Heart left ventricle (tissue), 16 donors: ENCODE results near the gene RXFP1. TPM values are rescaled to one million over a fixed set of nuclear protein-coding genes. Genes with fewer than 3 reads are reported as not detected.

ENCODE experiments used
- ATAC-seq, 4 donors: fragments of 200-7000 bp; cut with Tn5 transposase; one replicate each; pipeline ENCODE4 v1.9.1; 2020 to 2022; ENCODE audit warnings: moderate library complexity in 4 of 4, mild to moderate bottlenecking in 3 of 4, moderate number of reproducible peaks in 1 of 4
- DNase-seq, 5 donors: peaks; one replicate each; pipeline ENCODE4 v3.0.0-alpha.2; 2020
- H3K27ac ChIP-seq, 12 donors: fragments of 200-600 bp; sonication (generic) in 4 of 12; one replicate each; pipeline versions ENCODE4 v1.5.0 to v1.8.0; 2016 to 2022; ENCODE audit warnings: mild to moderate bottlenecking in 2 of 12
- H3K27me3 ChIP-seq, 9 donors: fragments of 200-600 bp; sonication (generic) in 2 of 9; one replicate each; pipeline versions ENCODE4 v1.5.1 to v1.8.0; 2016 to 2022; ENCODE audit warnings: mild to moderate bottlenecking in 3 of 9
- H3K36me3 ChIP-seq, 9 donors: fragments of 200-600 bp; sonication (generic) in 2 of 9; one replicate each; pipeline versions ENCODE4 v1.5.0 to v1.8.0; 2018 to 2022; ENCODE audit warnings: mild to moderate bottlenecking in 2 of 9
- H3K4me1 ChIP-seq, 12 donors: fragments of 200-600 bp; sonication (generic) in 4 of 12; one replicate each; pipeline versions ENCODE4 v1.5.0 to v1.8.0; 2016 to 2022; ENCODE audit warnings: mild to moderate bottlenecking in 3 of 12
- H3K4me3 ChIP-seq, 12 donors: fragments of 200-600 bp; sonication (generic) in 4 of 12; one replicate each; pipeline versions ENCODE4 v1.5.0 to v1.8.0; 2017 to 2022; ENCODE audit warnings: mild to moderate bottlenecking in 9 of 12, moderate library complexity in 4 of 12
- H3K9me3 ChIP-seq, 12 donors: fragments of 200-600 bp; sonication (generic) in 4 of 12; one replicate each; pipeline versions ENCODE4 v1.5.0 to v1.8.0; 2016 to 2022; ENCODE audit warnings: mild to moderate bottlenecking in 1 of 12
- CTCF ChIP-seq, 12 donors: fragments of 200-600 bp; sonication (generic) in 4 of 12; IDR thresholded peaks; one replicate each; pipeline versions ENCODE4 v1.5.0 to v1.8.0; 2018 to 2022; ENCODE audit warnings: antibody characterized with exemption in 12 of 12, mild to moderate bottlenecking in 5 of 12
- POLR2A ChIP-seq, 2 donors: fragments of 450-650 bp; IDR thresholded peaks; one replicate each; pipeline ENCODE4 v1.6.1; 2017; ENCODE audit warnings: antibody characterized with exemption in 2 of 2, mild to moderate bottlenecking in 2 of 2, moderate library complexity in 2 of 2
- WGBS, 4 donors: extraction: QIAGEN DNeasy Blood & Tissue Kit in 2 of 4; methylation state at CpG; one replicate each; pipeline versions ENCODE4 v1.1.5 to v1.1.7; 2013 to 2018; 5-methylcytosine and 5-hydroxymethylcytosine counted together
- intact Hi-C, 10 donors: fragments of 100-400 bp; cut with DNase I; formaldehyde crosslinking; loops; one replicate each; pipeline versions ENCODE4 v1.11.1 to v1.14.2; 2022
- polyA plus RNA-seq, 2 donors: library from polyadenylated mRNA; stranded (reverse); fragments of 200-250 nt; gene quantifications; one replicate each; pipeline ENCODE4 v1.2.3, GENCODE V29; 2013
- total RNA-seq, 9 donors: library from RNA; depleted of rRNA in 2 of 9; stranded (reverse); fragments of >200 nt in 2 of 9; fragmentation: NEBNext Ultra II Directional in 3 of 9; extraction: Animal tissue kit (Norgen Biotek cat#: 25700) in 3 of 9; gene quantifications; one replicate each; pipeline versions ENCODE4 v1.1.0 to v1.2.4, GENCODE V29; 2016 to 2023
- donor health status: ischemic (EF 13 %, LVEDD 7.1; RV severe dilation, severe dysfunction).
- donor health status: healthy with polysubstance abuse.
- donor health status: DM: no; HTN: yes; CAD: no.
- donor health status: DM: no; HTN: no; CAD: no.
- donor health status: ischemic (EF 25% LVEDD 6.9; RV normal size, moderate dysfunction).
- donor health status: ischemic (EF 25% LVEDD 5.7; RV mildly dilated, moderate dysfunction).
- donor health status: healthy.
- donor health status: DM: yes; HTN: yes; CAD: no.
- donor health status: ischemic (EF 35%, LVEDD 5.7; RV mildly dilated, moderate dysfunction).
- donor health status: nonischemic (EF 11% LVEDD 7.7; RV severe dilation, severe dysfunction).
- donor health status: DM: yes; HTN: yes; CAD: no.
- donor health status: PGD.
- donor health status: ischemic (EF 29% LVEDD 5.4; RV normal size, mild dysfunction).
- donor health status: nonischemic (EF 23%, LVEDD 6.1; RV moderate dilation, normal function).

Gene RXFP1
- total and polyA plus RNA-seq, 11 donors, result not detected

- Histone ChIP-seq H3K9me3 (no peaks in the 10 kb centered on the region), H3K27ac (no peak overlapping the region), H3K4me1 (no peaks in the 10 kb centered on the region), H3K4me3 (no peak overlapping the region), H3K27me3 (no peaks in the 10 kb centered on the region), H3K36me3 (no peaks in the 10 kb centered on the region)
- 85 to 87% (median 87%) methylated on average over 6 of the region's 6 CpGs for whole genome bisulfite sequencing, 4 donors
- no peak for DNase-seq
- TF ChIP-seq CTCF (IDR thresholded peaks at IDR 0.05) (no peak), POLR2A (IDR thresholded peaks at IDR 0.05) (no peak)
- no peak for ATAC-seq
- intact Hi-C loops, result no loop called here
Observed at GRCh38 chr4:158560284-158560683, 38.6 kb downstream of the RXFP1 start.

DNA sequence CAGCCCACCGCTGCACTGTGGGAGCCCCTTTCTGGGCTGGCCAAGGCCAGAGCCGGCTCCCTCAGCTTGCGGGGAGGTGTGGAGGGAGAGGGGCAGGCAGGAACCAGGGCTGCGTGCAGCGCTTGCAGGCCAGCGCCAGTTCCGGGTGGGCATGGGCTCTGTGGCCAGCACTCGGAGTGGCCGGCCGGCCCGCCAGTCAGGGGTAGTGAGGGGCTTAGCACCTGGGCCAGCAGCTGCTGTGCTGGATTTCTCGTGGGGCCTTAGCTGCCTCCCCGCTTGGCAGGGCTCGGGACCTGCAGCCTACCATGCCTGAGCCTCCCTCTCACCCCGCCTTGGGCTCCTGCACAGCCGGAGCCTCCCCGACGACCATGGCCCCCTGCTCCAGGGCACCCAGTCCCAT, 45.2 kb downstream of the RXFP1 start:
- DNase-seq, result no peak
- intact Hi-C loops, result no loop called here
- 94 to 98% (median 96%) methylated on average over 9 to 18 of the region's 18 CpGs for WGBS, 4 donors
- Histone ChIP-seq H3K4me3 (no peak overlapping the region), H3K27ac (no peak overlapping the region), H3K27me3 (no peaks in the 10 kb centered on the region), H3K4me1 (no peaks in the 10 kb centered on the region), H3K36me3 (no peaks in the 10 kb centered on the region), H3K9me3 (no peaks in the 10 kb centered on the region)
- no peak for ATAC-seq
- TF ChIP-seq POLR2A (IDR thresholded peaks at IDR 0.05) (no peak), CTCF (IDR thresholded peaks at IDR 0.05) (no peak)

DNA sequence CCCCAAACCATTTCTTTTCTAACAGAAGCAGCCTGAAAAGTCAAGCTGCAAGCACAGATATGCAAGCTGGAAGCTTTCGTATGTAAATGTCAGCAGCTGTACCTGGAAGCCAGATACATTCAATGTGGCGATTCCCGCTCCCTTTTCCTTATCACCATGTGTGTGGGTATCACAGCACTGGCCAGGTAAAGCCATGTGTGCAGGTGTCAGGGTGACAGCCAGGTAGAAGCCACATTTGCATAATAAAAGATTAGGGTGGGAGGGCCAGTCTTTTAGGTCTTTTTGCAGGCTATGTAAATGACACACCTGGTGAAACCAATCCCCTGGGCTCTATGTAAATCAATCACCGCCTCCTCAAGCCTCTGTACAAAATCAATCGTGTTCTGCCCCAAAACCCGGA, 50.1 kb downstream of the RXFP1 start:
- WGBS, 4 donors, result 80 to 87% (median 82%) methylated on average over 6 of the region's 6 CpGs
- Histone ChIP-seq H3K9me3 (no peaks in the 10 kb centered on the region), H3K4me3 (no peak overlapping the region), H3K27ac (no peak overlapping the region), H3K4me1 (no peaks in the 10 kb centered on the region), H3K36me3 (no peaks in the 10 kb centered on the region), H3K27me3 (no peaks in the 10 kb centered on the region)
- DNase-seq (no peak), ATAC-seq (no peak)
- intact Hi-C loops, result no loop called here
- TF ChIP-seq POLR2A (IDR thresholded peaks at IDR 0.05), result no peak
- TF ChIP-seq CTCF (IDR thresholded peaks at IDR 0.05), result no peak

GRCh38 chr4:158572608-158573007, 50.9 kb downstream of the RXFP1 start:
- 80 to 84% (median 82%) methylated on average over 7 of the region's 7 CpGs for WGBS, 4 donors
- TF ChIP-seq CTCF (IDR thresholded peaks at IDR 0.05) (no peak), POLR2A (IDR thresholded peaks at IDR 0.05) (no peak)
- intact Hi-C loops, result no loop called here
- ATAC-seq (no peak), DNase-seq (no peak)
- no peaks in the 10 kb centered on the region for H3K27me3 ChIP-seq
- no peak overlapping the region for H3K27ac ChIP-seq
- H3K9me3 ChIP-seq, result no peaks in the 10 kb centered on the region
- H3K36me3 ChIP-seq, result no peaks in the 10 kb centered on the region
- H3K4me3 ChIP-seq, result no peak overlapping the region
- no peaks in the 10 kb centered on the region for H3K4me1 ChIP-seq
